ENCODE results near the gene ASTN2. TPM values are rescaled to one million over a fixed set of nuclear protein-coding genes. Genes with fewer than 3 reads are reported as not detected.
A peak's percentile ranks its signal among the peaks of the same experiment; 100 is the strongest.

The ASTN2 gene
- total and polyA plus RNA-seq, 10 of the 15 experiments (the other 5 are each of a cell fraction or from before 2014, with no cell fraction given): 1.4 to 15.7 (median 7.0) TPM

DNA sequence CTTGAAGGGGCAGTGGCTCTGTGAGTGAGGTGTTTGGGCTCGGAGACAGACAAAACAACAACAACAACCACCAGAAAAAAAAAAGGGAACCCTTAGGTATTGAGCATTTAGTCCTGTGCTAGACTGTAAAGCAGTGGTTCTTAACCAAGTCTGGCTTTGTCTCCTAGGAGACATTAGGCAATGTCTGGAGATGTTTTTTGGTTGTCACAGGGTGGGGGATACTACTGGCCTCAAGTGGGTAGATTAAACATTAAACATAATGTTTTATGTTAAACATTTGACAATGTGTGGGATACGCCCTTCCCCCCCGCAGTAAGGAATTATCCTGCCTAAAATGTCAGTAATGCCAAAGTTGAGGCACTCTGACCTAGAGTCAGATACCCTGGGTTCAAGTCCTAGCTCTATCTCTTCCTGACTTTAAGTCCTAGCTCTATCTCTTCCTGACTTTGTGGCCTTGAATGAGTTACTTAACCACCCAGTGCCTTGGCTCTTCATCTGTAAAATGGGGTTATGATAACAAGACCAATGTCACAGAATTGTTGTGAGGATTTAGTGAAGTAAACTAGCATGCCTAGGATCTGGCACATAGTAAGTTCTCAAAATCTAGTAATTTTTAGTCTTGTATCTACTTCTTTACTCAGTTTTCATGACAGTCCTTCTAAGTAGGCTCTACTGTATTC is 725.9 kb downstream of the ASTN2 start (continued):
- TF ChIP-seq, protein P1, sequence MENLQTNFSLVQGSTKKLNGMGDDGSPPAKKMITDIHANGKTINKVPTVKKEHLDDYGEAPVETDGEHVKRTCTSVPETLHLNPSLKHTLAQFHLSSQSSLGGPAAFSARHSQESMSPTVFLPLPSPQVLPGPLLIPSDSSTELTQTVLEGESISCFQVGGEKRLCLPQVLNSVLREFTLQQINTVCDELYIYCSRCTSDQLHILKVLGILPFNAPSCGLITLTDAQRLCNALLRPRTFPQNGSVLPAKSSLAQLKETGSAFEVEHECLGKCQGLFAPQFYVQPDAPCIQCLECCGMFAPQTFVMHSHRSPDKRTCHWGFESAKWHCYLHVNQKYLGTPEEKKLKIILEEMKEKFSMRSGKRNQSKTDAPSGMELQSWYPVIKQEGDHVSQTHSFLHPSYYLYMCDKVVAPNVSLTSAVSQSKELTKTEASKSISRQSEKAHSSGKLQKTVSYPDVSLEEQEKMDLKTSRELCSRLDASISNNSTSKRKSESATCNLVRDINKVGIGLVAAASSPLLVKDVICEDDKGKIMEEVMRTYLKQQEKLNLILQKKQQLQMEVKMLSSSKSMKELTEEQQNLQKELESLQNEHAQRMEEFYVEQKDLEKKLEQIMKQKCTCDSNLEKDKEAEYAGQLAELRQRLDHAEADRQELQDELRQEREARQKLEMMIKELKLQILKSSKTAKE (IDR thresholded peaks at IDR 0.05; ENCODE audit: low read depth, poor library complexity, severe bottlenecking): no peak
- no peak for TF ChIP-seq SUZ12 (IDR thresholded peaks at IDR 0.05; ENCODE audit: unreplicated experiment)

DNA sequence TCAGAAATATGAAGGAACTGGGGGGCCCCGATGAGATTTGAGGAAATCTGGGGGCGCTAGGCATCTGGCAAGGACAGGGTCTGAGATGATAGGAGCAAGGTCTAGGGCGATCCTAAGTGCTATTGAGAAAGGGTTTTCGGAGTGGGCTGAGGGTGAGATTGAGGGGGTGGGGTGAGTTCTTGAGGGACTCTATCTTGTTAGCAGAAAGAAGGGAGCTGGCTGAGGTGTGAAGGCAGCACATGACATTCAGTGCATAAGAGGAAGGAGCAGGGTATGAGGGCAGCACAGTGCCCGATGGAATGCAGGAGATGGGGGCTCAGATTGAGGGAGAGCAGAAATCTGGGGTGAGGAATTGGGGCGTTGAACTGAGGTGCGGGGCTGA is 727.1 kb downstream of the ASTN2 start:
- BruUV-seq (replicated peaks): no TSS peak
- Histone ChIP-seq H3K9ac (ENCODE audit: control insufficient read depth, insufficient read depth, low read length) (peak overlapping the region; percentile 88), H3K36me3 (ENCODE audit: control insufficient read depth in 2 of 2, insufficient read depth in 2 of 2, low read length in 1 of 2) (no peaks in the 10 kb centered on the region), H3K4me2 (ENCODE audit: control insufficient read depth, insufficient read depth) (peak overlapping the region; percentile 97), H3K27me3 (replicated peaks in 1 of 2; ENCODE audit: control insufficient read depth in 2 of 2, insufficient read depth in 2 of 2, low read length in 1 of 2) (no peaks in the 10 kb centered on the region), H3K79me2 (ENCODE audit: control insufficient read depth, insufficient read depth, low read length) (peaks cover 57% of the 10 kb centered on the region), H4K20me1 (ENCODE audit: control insufficient read depth, insufficient read depth) (no peaks in the 10 kb centered on the region), H2AFZ (ENCODE audit: control insufficient read depth, low read depth, low read length) (peak overlapping the region; percentile 37), H3K4me3 (peak overlapping the region; percentile 92), H3K4me1 (ENCODE audit: control insufficient read depth, insufficient read depth, low read length) (peaks cover 9% of the 10 kb centered on the region), H3K27ac (ENCODE audit: control insufficient read depth, insufficient read depth) (peak overlapping the region; percentile 83), H3K9me3 (replicated peaks; ENCODE audit: control insufficient read depth, insufficient read depth, low read length) (no peaks in the 10 kb centered on the region)
- ATAC-seq (peak; percentile 5), DNase-seq (ENCODE audit: low read depth, low spot score) (no peak), FAIRE-seq (no peak)
- in situ Hi-C loops (cut with MboI) (no loop called here), intact Hi-C loops (cut with micrococcal nuclease; ENCODE audit: unreplicated experiment) (no loop called here)
- 23% methylated on average over 7 of the region's 7 CpGs for WGBS (ENCODE audit: insufficient coverage, insufficient replicate concordance, low lambda C conversion rate, missing lambda C conversion rate)
- ChIA-PET POLR2A (interaction anchor here (1.5 kb wide), 1 partner anchor 145 kb away, joined by 3 read pairs; no protein-coding TSS in a partner anchor), RAD21 (ENCODE audit: unreplicated experiment) (no interaction called here), SMC1A (ENCODE audit: uncharacterized antibody, unreplicated experiment) (no interaction called here), CTCF (no interaction called here)
- TF ChIP-seq EGR1 (IDR thresholded peaks at IDR 0.05; ENCODE audit: borderline replicate concordance in 1 of 2, low read depth in 2 of 2, low read length in 2 of 2) (peak in 1 of 2 experiments; percentile 18; a peak in 1 of 3 replicates), ATF7 (IDR thresholded peaks at IDR 0.05; ENCODE audit: low read depth) (peak; percentile 35; the same call in 1 of the 2 replicates), LARP7 (IDR thresholded peaks at IDR 0.05) (no peak)
